Measurements from ENCODE around the gene ZNF394.

- TF ChIP-seq POLR2A (IDR thresholded peaks at IDR 0.05) (no peak), CTCF (IDR thresholded peaks at IDR 0.05) (no peak)
Observed at GRCh38 chr7:99473315-99473596, 26.8 kb downstream of the ZNF394 start.
